Body of pancreas (tissue), 4 donors: Measurements from ENCODE around the gene ANKS1B. TPM values are rescaled to one million over a fixed set of nuclear protein-coding genes. Genes with fewer than 3 reads are reported as not detected.

Source experiments
- ATAC-seq: fragments of 150-250 bp; one replicate; pipeline ENCODE4 v1.9.1; 2016
- DNase-seq, 4 donors: peaks; one replicate each; pipeline ENCODE4 v3.0.0-alpha.2; 2019
- H3K27ac ChIP-seq, 4 donors: fragments of 200-600 bp; sonication (generic); 1 replicate in 3 of 4; 2 replicates in 1 of 4; pipeline versions ENCODE4 v1.5.1 to v1.6.1; 2016 to 2019; ENCODE audit warnings: mild to moderate bottlenecking in 1 of 4, mixed read lengths in 1 of 4, moderate library complexity in 1 of 4
- H3K27me3 ChIP-seq, 2 donors: fragments of 200-600 bp; sonication (generic); one replicate each; pipeline ENCODE4 v1.6.0; 2016; ENCODE audit warnings: mild to moderate bottlenecking in 1 of 2
- H3K36me3 ChIP-seq, 2 donors: fragments of 200-600 bp; sonication (generic); replicated peaks in 1 of 2; 2 replicates each; pipeline ENCODE4 v1.5.1; 2016; ENCODE audit warnings: low read depth in 2 of 2; ENCODE audit not compliant: insufficient read depth in 1 of 2
- H3K4me1 ChIP-seq: fragments of 200-600 bp; sonication (generic); one replicate; pipeline ENCODE4 v1.6.0; 2016
- H3K4me3 ChIP-seq, 2 donors: fragments of 200-600 bp; sonication (generic); 1 replicate in 1 of 2; 2 replicates in 1 of 2; pipeline ENCODE4 v1.5.1; 2016 to 2019
- H3K9me3 ChIP-seq, 3 donors: fragments of 200-600 bp; sonication (generic); 1 replicate in 2 of 3; 2 replicates in 1 of 3; pipeline ENCODE4 v1.5.1; 2016
- POLR2A ChIP-seq, 3 donors: fragments of 450-650 bp; IDR thresholded peaks; one replicate each; pipeline ENCODE4 v1.6.1; 2016; ENCODE audit warnings: antibody characterized with exemption in 3 of 3, mild to moderate bottlenecking in 2 of 3
- WGBS, 2 donors: methylation state at CpG; one replicate each; pipeline ENCODE4 v1.1.5; 2017; 5-methylcytosine and 5-hydroxymethylcytosine counted together
- intact Hi-C: fragments of 100-400 bp; cut with DNase I; formaldehyde crosslinking; loops from one replicate; pipeline ENCODE4 v1.15.1; 2023
- total RNA-seq, 2 donors: library from RNA; depleted of rRNA; stranded (reverse); fragments of >200 nt; gene quantifications; one replicate each; pipeline ENCODE4 v1.1.0, GENCODE V29; 2016
- TF ChIP-seq, protein P1 (sequence below), 7 experiments: fragments of 450-650 bp in 4 of 7; fragments of 200-600 bp in 3 of 7; sonication (generic) in 3 of 7; IDR thresholded peaks; one replicate each; pipeline ENCODE4 v1.5.1; 2016 to 2019; ENCODE audit warnings: antibody characterized with exemption in 7 of 7

The ANKS1B gene
- total RNA-seq, 2 donors from 2014 or later = 2.1 to 10.2 TPM

DNA sequence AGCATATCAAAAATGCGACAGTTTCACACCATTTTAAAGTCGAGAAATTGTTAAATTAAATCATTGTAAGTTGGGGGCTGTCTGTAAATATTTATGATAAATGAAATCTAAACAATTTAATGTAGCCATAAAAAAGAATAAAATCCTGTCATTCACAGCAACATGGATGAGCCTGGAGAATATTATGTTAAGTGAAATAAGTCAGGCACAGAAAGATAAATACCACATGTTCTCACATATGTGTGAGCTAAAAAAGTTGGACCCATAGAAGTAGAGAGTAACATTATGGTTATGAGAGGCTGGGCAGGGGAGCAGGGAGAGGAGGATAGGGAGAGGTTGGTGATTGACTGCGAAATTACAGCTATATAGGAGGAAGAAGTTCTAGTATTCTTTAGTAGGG is 201.3 kb downstream of the ANKS1B start:
- no peak for ATAC-seq
- no peaks in the 10 kb centered on the region for H3K27me3 ChIP-seq
- peaks cover 0 to 4% (median 0%) of the 10 kb centered on the region in 3 donors for H3K9me3 ChIP-seq
- intact Hi-C loops = no loop called here
- H3K4me1 ChIP-seq = no peaks in the 10 kb centered on the region
- WGBS, 2 donors = 77 to 91% methylated on average over 3 of the region's 3 CpGs
- H3K36me3 ChIP-seq = no peaks in the 10 kb centered on the region
- H3K27ac ChIP-seq = no peak overlapping the region
- no peak for TF ChIP-seq POLR2A (IDR thresholded peaks at IDR 0.05)
- TF ChIP-seq, protein P1, sequence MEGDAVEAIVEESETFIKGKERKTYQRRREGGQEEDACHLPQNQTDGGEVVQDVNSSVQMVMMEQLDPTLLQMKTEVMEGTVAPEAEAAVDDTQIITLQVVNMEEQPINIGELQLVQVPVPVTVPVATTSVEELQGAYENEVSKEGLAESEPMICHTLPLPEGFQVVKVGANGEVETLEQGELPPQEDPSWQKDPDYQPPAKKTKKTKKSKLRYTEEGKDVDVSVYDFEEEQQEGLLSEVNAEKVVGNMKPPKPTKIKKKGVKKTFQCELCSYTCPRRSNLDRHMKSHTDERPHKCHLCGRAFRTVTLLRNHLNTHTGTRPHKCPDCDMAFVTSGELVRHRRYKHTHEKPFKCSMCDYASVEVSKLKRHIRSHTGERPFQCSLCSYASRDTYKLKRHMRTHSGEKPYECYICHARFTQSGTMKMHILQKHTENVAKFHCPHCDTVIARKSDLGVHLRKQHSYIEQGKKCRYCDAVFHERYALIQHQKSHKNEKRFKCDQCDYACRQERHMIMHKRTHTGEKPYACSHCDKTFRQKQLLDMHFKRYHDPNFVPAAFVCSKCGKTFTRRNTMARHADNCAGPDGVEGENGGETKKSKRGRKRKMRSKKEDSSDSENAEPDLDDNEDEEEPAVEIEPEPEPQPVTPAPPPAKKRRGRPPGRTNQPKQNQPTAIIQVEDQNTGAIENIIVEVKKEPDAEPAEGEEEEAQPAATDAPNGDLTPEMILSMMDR (IDR thresholded peaks at IDR 0.05) = no peak
- H3K4me3 ChIP-seq = no peak overlapping the region
- DNase-seq = no peak

DNA sequence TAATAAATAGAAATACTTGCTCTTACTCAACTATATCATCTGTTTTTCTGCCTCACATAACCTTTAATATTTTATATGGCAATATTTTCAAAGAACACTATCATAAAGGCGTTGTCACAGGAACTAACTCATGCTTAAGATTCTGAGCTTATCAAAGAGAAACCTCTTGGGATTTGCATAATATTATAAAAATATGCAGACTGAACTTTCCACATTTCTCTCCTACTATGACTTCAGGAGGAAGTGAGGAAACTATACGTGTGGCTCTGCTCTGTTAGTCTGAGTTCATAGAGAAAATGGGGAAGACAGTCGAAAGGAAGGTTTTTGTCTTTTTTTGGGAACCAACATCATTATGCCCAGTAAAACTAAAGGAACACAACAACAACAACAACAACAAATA is 212.5 kb downstream of the ANKS1B start:
- Histone ChIP-seq H3K36me3 (no peaks in the 10 kb centered on the region), H3K27me3 (no peaks in the 10 kb centered on the region), H3K4me1 (no peaks in the 10 kb centered on the region), H3K27ac (no peak overlapping the region), H3K9me3 (no peaks in the 10 kb centered on the region), H3K4me3 (no peak overlapping the region)
- WGBS, 2 donors = 49 to 62% methylated on average over 3 of the region's 3 CpGs
- no peak for ATAC-seq
- DNase-seq = no peak
- intact Hi-C loops = no loop called here
- TF ChIP-seq, protein P1 (IDR thresholded peaks at IDR 0.05) = no peak
- TF ChIP-seq POLR2A (IDR thresholded peaks at IDR 0.05) = no peak

DNA sequence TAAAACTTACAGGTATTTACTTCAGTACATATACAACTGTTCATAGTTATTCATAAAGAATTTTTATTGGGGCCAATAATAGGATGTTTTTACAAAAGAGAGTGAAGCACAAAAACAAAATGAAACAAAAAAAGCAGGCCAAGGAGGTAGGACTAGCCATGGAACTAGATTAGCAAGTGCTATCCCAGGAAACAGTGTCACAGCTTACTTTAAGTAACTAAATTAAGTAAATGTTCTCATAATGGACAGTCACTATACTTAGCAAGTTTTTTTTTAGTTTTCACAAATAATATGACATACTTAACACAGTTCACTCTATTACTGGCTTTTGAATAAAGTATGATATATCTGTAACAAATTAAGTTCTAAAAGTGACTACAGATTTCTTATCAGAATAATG is 213.1 kb downstream of the ANKS1B start:
- no peaks in the 10 kb centered on the region for H3K27me3 ChIP-seq
- no peaks in the 10 kb centered on the region for H3K4me1 ChIP-seq
- no peaks in the 10 kb centered on the region for H3K9me3 ChIP-seq
- H3K4me3 ChIP-seq = no peak overlapping the region
- ATAC-seq = no peak
- intact Hi-C loops = no loop called here
- TF ChIP-seq POLR2A (IDR thresholded peaks at IDR 0.05) = no peak
- TF ChIP-seq, protein P1 (IDR thresholded peaks at IDR 0.05) = no peak
- no peaks in the 10 kb centered on the region for H3K36me3 ChIP-seq
- DNase-seq = no peak
- H3K27ac ChIP-seq = no peak overlapping the region

DNA sequence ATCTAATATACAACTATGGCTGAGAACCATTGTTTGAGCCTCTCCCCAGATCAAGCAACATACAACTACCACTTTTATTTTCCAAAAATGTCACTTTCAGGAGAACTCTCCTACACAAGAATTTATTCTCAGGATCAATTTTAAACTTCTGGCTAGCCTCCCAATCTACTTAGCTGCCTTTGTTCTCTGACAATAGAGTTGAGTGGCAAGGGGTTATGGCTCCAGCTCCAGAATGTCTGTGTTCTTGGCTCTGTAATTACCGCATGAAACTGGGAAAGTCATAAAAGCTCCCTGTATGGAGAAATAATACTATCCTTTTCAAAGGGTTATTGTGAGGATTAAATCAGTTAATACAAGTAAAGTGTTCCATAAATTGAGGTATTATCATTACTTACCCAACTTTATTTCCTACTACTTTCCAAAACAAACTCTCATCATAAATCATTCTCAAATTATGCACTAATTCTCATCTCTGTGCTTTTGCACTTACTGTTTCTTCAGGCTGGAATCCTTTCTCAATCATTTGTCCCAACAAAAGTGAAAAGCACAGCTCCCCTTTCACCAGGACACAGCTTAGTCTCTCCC is 215.2 kb downstream of the ANKS1B start:
- Histone ChIP-seq H3K9me3 (no peaks in the 10 kb centered on the region), H3K27ac (no peak overlapping the region), H3K4me3 (no peak overlapping the region), H3K36me3 (no peaks in the 10 kb centered on the region), H3K27me3 (no peaks in the 10 kb centered on the region), H3K4me1 (no peaks in the 10 kb centered on the region)
- no peak for TF ChIP-seq POLR2A (IDR thresholded peaks at IDR 0.05)
- TF ChIP-seq, protein P1 (IDR thresholded peaks at IDR 0.05) = no peak
- no peak for DNase-seq
- 56 to 79% methylated on average over 1 of the region's 1 CpG for WGBS, 2 donors
- intact Hi-C loops = loop anchor here (10.0 kb wide), 1 partner anchor 725 kb away; no protein-coding TSS in a partner anchor
- no peak for ATAC-seq

DNA sequence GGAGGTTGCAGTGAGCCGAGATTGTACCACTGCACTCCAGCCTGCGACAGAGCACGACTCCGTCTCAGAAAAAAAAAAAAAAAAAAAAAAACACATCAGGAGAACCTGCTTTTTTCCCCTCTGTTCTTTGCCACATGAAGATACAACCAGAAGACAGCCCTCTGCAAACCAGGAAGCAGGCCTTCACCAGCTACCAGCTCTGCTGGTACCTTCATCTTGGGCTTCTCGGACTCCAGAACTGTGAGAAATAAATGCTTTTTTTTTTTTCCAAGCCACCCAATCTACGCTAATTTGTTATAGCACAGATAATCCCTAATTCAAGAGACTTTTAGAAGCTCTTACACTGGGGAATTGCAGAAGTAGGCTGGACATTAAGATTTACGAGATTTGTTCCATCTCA is 216.0 kb downstream of the ANKS1B start:
- no peaks in the 10 kb centered on the region for H3K36me3 ChIP-seq
- H3K4me1 ChIP-seq = no peaks in the 10 kb centered on the region
- H3K9me3 ChIP-seq = no peaks in the 10 kb centered on the region
- intact Hi-C loops = loop anchor here (10.0 kb wide), 1 partner anchor 724 kb away; no protein-coding TSS in a partner anchor
- no peak overlapping the region for H3K27ac ChIP-seq
- H3K4me3 ChIP-seq = no peak overlapping the region
- DNase-seq (no peak), ATAC-seq (no peak)
- TF ChIP-seq, protein P1 (IDR thresholded peaks at IDR 0.05) = no peak
- TF ChIP-seq POLR2A (IDR thresholded peaks at IDR 0.05) = no peak
- H3K27me3 ChIP-seq = no peaks in the 10 kb centered on the region
- WGBS, 2 donors = 75 to 77% methylated on average over 7 of the region's 7 CpGs
